Stomach (tissue), 4 donors: ENCODE data around the gene VEPH1.

Experiments used
- CTCF ChIP-seq, 7 experiments: fragments of 450-650 bp in 4 of 7; fragments of 200-600 bp in 3 of 7; sonication (generic) in 3 of 7; IDR thresholded peaks; one replicate each; pipeline ENCODE4 v1.5.1; 2016 to 2019; ENCODE audit warnings: antibody characterized with exemption in 7 of 7, control low read depth in 2 of 7, mild to moderate bottlenecking in 1 of 7
- POLR2A ChIP-seq, 4 donors: fragments of 450-650 bp; IDR thresholded peaks; one replicate each; pipeline ENCODE4 v1.6.1; 2016; ENCODE audit warnings: antibody characterized with exemption in 4 of 4, control low read depth in 2 of 4, mild to moderate bottlenecking in 1 of 4, moderate library complexity in 1 of 4

- TF ChIP-seq POLR2A (IDR thresholded peaks at IDR 0.05) (no peak), CTCF (IDR thresholded peaks at IDR 0.05) (no peak)
These were observed 15.7 kb upstream of the VEPH1 start for GRCh38 chr3:157518881-157519280.
